GM23248 (cell line): ENCODE results near the gene PORCN.

ENCODE experiments used
- EZH2 ChIP-seq: fragments of 200-600 bp; sonication (generic); IDR thresholded peaks from 2 replicates; pipeline ENCODE4 v1.6.1; 2018; ENCODE audit warnings: antibody characterized with exemption, mild to moderate bottlenecking; ENCODE audit not compliant: insufficient read depth, poor library complexity, severe bottlenecking
- EZH2phosphoT487 ChIP-seq: fragments of 200-600 bp; sonication (generic); IDR thresholded peaks from 2 replicates; pipeline ENCODE4 v1.6.1; 2018; ENCODE audit warnings: antibody characterized with exemption, moderate library complexity, mild to moderate bottlenecking, low read depth; ENCODE audit not compliant: insufficient read depth

- TF ChIP-seq EZH2phosphoT487 = no peak
- TF ChIP-seq EZH2 = no peak
Observed at GRCh38 chrX:48476919-48477318, 31.9 kb upstream of the PORCN start.
